ENCODE results near the gene ATF6.
A peak's percentile ranks its signal among the peaks of the same experiment; 100 is the strongest.

ATF6 gene

DNA sequence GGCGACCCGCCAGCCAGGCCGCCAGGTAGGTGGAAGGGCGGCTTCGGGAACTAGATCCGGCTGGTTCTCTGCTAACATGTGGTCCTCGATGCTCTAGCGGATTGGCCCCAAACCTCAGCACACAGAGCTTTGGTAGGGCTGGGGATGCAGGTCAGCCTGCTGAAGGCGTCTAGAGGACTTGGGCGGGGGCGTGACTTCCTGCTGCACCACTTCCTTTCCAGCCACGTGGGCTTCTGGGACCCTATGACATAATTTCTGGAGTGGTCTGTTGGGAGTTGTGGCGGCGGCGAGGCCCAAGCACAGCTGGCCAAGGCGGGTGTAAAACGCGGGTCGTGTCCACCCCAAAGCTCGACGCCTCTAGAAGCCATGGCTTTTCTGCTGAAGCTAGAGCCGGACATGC, 124.5 kb downstream of the ATF6 start:
- in situ Hi-C loops (cut with MboI; ENCODE audit: low sequenced_read_pairs, unreplicated experiment): no loop called here
- DNase-seq (ENCODE audit: low spot score): no peak
- TF ChIP-seq, protein P1, sequence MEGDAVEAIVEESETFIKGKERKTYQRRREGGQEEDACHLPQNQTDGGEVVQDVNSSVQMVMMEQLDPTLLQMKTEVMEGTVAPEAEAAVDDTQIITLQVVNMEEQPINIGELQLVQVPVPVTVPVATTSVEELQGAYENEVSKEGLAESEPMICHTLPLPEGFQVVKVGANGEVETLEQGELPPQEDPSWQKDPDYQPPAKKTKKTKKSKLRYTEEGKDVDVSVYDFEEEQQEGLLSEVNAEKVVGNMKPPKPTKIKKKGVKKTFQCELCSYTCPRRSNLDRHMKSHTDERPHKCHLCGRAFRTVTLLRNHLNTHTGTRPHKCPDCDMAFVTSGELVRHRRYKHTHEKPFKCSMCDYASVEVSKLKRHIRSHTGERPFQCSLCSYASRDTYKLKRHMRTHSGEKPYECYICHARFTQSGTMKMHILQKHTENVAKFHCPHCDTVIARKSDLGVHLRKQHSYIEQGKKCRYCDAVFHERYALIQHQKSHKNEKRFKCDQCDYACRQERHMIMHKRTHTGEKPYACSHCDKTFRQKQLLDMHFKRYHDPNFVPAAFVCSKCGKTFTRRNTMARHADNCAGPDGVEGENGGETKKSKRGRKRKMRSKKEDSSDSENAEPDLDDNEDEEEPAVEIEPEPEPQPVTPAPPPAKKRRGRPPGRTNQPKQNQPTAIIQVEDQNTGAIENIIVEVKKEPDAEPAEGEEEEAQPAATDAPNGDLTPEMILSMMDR (IDR thresholded peaks at IDR 0.05; ENCODE audit: borderline replicate concordance, control extremely low read depth, extremely low read depth, insufficient read depth, missing control alignments): no peak

- in situ Hi-C loops (cut with MboI; ENCODE audit: low sequenced_read_pairs, unreplicated experiment): no loop called here
- TF ChIP-seq, protein P1 (IDR thresholded peaks at IDR 0.05; ENCODE audit: borderline replicate concordance, control extremely low read depth, extremely low read depth, insufficient read depth, missing control alignments): no peak
- no peak for DNase-seq (ENCODE audit: low spot score)
These were observed 133.0 kb downstream of the ATF6 start for GRCh38 chr1:161899091-161899490.

- in situ Hi-C loops (cut with MboI; ENCODE audit: low sequenced_read_pairs, unreplicated experiment): no loop called here
- DNase-seq (ENCODE audit: low spot score): no peak
- TF ChIP-seq, protein P1 (IDR thresholded peaks at IDR 0.05; ENCODE audit: borderline replicate concordance, control extremely low read depth, extremely low read depth, insufficient read depth, missing control alignments): no peak
These were observed 134.0 kb downstream of the ATF6 start for GRCh38 chr1:161900160-161900559.

- in situ Hi-C loops (cut with MboI; ENCODE audit: low sequenced_read_pairs, unreplicated experiment): no loop called here
- DNase-seq (ENCODE audit: low spot score): no peak
- TF ChIP-seq, protein P1 (IDR thresholded peaks at IDR 0.05; ENCODE audit: borderline replicate concordance, control extremely low read depth, extremely low read depth, insufficient read depth, missing control alignments): no peak
These were observed 136.1 kb downstream of the ATF6 start for GRCh38 chr1:161902182-161902581.

- in situ Hi-C loops (cut with MboI; ENCODE audit: low sequenced_read_pairs, unreplicated experiment): no loop called here
- TF ChIP-seq, protein P1 (IDR thresholded peaks at IDR 0.05; ENCODE audit: borderline replicate concordance, control extremely low read depth, extremely low read depth, insufficient read depth, missing control alignments): peak; percentile 10
- peak; percentile 44 for DNase-seq (ENCODE audit: low spot score)
These were observed 139.3 kb downstream of the ATF6 start for GRCh38 chr1:161905269-161905884.

GRCh38 chr1:161907265-161907664, 141.1 kb downstream of the ATF6 start:
- in situ Hi-C loops (cut with MboI; ENCODE audit: low sequenced_read_pairs, unreplicated experiment): no loop called here
- TF ChIP-seq, protein P1 (IDR thresholded peaks at IDR 0.05; ENCODE audit: borderline replicate concordance, control extremely low read depth, extremely low read depth, insufficient read depth, missing control alignments): no peak
- DNase-seq (ENCODE audit: low spot score): no peak
